HG03045 (cell line): ENCODE data around the gene GNG5.
A peak's percentile ranks its signal among the peaks of the same experiment; 100 is the strongest.
"Not testable (repeated sequence)": the region's sequence is repeated elsewhere in the genome, so short reads cannot be mapped to it uniquely, and the experiment has no call there.

ENCODE experiments used
- ATAC-seq: cut with Tn5 transposase; IDR thresholded peaks from one replicate; pipeline ENCODE4 v1.9.1; 2021; ENCODE audit warnings: mild to moderate bottlenecking, moderate library complexity; ENCODE audit not compliant: unreplicated experiment

Gene GNG5

GRCh38 chr1:84489766-84490165, 16.6 kb downstream of the GNG5 start:
- no peak for ATAC-seq

GRCh38 chr1:84488107-84488506, 18.3 kb downstream of the GNG5 start:
- ATAC-seq: no peak

GRCh38 chr1:84481317-84481716, 25.1 kb downstream of the GNG5 start:
- no peak for ATAC-seq

- no peak for ATAC-seq
Measured at GRCh38 chr1:84480650-84481049, 25.7 kb downstream of the GNG5 start.

GRCh38 chr1:84479998-84480397, 26.4 kb downstream of the GNG5 start:
- peak; percentile 21 for ATAC-seq

- ATAC-seq: peak; percentile 98
Measured at GRCh38 chr1:84478876-84479868, 27.2 kb downstream of the GNG5 start, which contains the start of gene RPF1. Gene RPF1, plus strand, starts transcription at chr1:84479266. Its CDS starts 16 bp downstream, at chr1:84479282.

GRCh38 chr1:84476225-84476624, 30.2 kb downstream of the GNG5 start:
- ATAC-seq: no peak

GRCh38 chr1:84467298-84467697, 39.1 kb downstream of the GNG5 start:
- no peak for ATAC-seq

- ATAC-seq: no peak
Measured at GRCh38 chr1:84462118-84462517, 44.3 kb downstream of the GNG5 start.

- no peak for ATAC-seq
Measured at GRCh38 chr1:84452436-84452835, 53.9 kb downstream of the GNG5 start.

- ATAC-seq: no peak
Measured at GRCh38 chr1:84450910-84451309, 55.5 kb downstream of the GNG5 start.

GRCh38 chr1:84448704-84449103, 57.7 kb downstream of the GNG5 start:
- not testable (repeated sequence) for ATAC-seq
